A204.1 (cell line): Measurements from ENCODE around the gene JAKMIP1.

Source experiments
- FAIRE-seq: peaks from 2 replicates; lab custom pipeline; 2012; peaks lifted over from hg19 to GRCh38; lab: Jason Lieb, UNC

The JAKMIP1 gene

DNA sequence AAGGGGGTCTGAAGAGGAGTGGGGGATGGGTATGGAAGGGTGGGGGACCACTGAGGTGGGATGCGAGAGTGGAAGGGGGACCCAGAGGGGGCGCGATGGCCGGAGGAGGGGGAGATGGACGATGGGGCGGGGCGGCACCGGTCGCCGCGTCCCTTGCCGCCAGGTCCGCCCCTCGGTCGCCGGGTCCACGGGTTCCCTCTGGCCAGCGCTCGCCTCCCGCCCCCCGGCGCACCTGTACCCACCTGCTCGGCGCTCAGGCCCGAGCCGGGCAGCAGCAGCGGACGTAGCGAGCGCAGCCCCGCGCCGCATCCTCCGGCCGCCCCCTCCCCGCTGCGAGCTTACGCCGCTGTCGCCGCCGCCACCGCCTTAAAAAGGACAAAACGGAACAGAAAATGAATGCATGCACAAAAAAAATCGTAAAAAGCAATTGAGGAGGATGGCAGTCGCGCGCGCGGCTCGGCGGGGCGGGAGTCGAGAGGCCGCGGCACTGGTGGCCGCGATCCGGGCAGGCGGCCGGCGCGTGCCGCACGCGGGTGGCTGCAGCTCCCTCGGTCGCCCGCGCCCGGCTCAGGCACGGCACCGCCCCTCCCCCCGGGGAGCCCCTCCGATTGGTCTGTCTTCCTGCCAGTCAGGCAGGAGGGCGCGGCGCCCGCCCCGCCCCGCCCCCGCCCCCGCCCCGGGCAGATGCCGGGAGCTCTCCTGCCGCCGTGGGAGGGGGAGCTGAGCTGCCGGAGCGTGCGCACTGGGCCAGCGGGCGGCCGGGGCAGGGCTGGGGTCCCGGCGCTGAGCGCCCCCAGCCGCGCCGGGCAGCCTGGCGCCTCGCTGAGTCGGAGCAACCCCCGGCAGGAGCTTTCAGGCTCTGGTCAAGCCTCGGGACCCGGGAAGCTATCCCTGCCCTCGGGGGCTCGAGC lies at the start of gene JAKMIP1:
TSS of gene JAKMIP1 (minus strand) at position 539 of the 911 bp plus-strand sequence. CDS start 87,699 bp downstream, outside the sequence.
- no peak for FAIRE-seq

DNA sequence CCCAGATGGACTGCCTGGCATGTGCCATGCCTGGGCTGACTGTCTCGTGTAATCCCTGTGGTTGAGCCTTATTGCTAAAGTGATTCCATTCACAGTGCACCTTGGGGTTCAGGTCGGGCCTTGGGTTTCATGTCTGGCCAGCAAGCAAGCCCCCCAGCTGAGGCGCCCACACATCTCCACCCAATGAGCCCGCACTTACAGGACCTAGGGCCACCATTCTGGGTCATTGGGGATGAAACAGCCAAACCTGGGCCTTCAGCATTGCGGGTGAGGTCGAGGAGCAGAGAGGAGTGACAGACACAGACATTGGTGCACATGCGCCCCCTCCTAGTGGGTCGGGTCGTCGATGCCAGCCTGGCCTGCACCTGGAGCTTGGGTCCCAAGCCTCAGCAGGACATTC lies 48.0 kb upstream of the JAKMIP1 start:
- no peak for FAIRE-seq

DNA sequence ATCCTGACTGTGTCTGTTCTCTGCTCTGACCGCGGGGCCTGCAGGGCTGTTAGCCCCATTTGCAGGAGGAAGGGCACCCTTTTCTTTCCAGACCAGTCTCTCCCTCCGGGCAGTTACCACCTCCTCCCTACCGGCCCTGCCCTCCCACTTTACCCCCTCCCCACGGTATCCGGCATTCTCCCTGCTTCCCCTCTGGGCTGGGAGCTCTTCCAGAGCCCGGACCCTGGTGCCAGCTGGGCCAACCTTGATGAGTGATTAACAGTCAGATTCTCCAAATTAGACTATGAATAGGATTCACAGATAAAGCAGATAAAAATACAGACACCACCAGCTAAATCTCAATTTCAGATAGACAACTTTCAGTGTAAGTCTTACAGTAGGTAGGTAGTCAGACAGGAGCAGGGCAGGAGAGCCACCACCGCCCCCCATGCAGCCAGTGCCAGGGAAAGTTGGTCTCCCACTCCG lies 45.9 kb upstream of the JAKMIP1 start:
- FAIRE-seq = no peak

DNA sequence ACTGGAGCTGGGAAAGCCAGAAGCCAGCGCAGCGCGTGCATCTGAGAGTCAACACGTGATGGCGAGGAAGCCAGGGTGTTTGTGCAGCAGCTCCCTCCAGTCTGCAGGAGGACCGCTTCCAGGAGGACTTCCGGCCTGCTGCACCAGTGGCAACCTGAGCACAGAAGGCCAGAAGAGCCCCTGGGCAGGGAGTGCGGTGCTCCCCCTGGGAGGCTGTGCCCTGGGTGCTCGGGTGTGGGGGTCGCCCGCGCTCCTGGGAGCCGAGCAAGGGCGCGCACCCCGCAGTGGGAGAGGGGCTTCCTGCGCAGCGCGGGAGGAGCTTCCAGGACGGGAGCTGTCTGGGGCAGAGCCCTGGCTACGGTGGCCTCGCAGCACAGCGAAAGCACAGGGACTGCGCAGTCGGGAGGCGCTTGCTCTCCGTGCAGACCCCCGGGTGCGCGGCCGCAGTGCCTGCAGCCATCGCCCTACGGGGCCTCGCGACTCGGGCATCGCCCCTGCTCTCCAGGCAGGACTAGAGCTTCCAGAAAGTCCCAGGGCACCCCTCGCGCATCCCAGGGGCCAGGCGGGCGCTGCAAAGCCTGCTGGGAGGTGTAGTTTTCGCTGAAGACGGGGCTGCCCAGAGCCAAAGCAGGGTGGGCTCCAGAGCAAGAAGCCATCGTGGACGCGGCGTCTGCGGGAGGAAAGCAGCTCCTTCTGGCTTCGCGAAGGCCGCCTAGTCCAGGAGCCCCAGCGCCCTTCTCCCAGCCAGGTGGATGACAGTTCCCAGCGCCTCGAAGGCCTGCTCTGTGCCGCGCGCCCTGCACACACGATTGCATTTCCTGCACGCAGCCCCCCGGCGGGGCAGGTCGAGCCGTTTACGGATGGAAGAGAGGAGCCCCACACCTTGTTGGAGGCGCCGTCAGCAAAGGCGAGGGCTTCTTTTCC lies 45.2 kb upstream of the JAKMIP1 start:
- FAIRE-seq = no peak

DNA sequence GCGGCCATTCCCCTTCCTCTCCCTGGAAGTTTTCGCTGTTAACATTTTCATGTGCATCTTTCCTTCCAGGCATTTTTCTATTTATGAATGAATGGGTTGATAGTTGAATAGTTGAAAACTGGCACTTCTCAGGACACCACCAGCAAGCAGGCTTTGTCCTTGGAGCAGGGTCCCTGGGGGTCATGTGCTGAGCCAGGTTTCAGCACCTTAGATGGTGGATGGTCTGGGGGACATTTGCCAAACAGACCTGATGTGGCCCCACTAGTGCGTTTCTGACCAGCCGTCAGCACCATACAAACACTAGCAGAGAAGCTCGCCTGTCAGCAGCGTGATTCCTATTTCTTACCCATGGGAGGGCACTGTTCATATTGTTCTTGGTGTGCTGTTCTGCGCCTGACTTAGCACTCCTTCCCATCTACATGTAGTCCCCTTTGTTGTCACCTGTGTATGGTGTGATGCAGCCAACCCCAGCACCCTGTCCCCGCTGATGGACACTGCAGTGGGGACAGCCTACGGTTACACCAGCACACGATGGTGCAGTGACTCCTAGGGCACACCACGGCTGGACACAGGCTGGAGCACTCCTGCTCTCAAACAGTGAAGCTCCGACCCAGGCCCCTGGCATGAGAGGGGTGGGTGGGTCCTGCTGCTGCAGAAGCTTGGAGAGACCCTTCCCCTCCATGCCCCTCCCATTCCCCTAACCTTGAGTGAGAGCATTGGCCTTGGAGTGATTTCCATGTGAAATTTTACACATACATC lies 42.1 kb upstream of the JAKMIP1 start:
- FAIRE-seq = no peak

DNA sequence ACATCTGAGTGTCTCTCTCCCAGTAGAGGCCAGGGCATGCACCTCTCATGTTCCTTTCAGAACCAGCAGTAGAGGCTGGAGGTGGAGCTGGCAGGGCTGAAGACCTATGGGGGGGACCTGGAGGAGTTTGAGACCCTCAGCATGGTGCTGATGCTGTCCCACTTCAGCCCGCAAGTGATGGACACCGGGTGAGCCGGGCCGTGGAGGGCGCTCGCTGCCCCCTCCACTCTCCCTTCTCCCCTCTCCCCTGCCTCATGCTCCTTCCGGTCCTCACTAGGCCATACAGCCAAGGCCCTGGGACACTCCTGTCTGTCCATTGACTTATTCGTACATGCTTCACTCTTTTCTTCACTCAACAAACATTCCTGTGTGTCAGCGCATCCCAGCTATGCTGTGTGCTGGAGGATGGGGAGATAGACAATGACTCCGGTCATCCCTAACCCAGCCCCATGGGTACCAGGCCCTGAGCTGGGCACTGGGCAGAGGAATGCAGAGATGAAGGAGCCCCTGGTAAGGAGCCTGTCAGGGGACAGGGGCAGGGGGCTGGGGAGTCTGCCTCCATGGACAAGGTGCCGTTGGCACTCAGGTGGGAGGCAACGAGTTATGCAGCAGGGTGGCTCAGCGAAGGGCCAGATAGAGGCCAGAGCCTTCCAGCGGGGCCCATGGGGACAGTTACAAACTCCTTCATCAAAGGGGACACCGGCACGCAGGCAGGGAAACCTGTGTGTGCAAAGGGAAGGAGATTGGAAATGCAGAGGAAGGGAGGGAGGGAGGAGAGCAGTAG lies 40.9 kb upstream of the JAKMIP1 start:
- no peak for FAIRE-seq

DNA sequence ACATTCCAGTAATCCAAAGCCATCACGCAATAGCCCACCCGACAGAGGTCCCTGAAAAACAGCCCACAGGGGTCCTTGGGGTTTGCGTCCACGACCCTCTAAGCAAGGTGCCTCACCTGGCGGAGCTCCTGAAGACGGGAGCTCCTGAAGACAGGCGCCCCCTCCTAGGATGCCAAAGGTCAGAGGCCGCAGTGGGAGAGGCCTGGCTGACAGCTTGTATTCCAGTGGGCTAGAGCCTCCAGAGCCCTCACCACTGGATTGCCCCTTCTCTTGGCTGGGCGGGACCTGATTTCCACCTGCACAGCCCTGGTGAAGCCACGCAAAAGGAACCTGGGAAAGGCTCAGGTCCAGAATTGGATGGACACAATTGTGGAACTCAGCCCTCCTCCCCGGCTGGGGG lies 39.6 kb upstream of the JAKMIP1 start:
- no peak for FAIRE-seq

DNA sequence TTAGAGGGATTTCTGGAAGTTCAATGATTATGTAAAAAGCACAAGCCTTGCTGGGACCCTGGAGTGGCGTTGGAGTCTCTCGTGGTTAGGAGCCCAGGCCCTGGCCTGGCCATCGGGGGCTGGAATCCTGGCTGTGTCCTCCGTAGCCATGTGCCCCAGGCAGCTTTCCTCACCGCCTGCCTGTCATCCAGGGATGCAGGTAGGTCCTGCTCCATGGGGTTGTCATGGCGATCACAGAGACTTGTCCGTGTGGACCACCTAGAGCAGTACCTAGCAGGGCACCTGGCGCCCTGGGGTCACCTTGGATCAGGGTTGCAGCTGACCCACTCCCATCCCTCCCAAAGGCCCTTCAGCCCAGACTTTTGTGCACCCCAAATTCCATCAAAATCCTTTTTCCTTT lies 39.1 kb upstream of the JAKMIP1 start:
- no peak for FAIRE-seq

DNA sequence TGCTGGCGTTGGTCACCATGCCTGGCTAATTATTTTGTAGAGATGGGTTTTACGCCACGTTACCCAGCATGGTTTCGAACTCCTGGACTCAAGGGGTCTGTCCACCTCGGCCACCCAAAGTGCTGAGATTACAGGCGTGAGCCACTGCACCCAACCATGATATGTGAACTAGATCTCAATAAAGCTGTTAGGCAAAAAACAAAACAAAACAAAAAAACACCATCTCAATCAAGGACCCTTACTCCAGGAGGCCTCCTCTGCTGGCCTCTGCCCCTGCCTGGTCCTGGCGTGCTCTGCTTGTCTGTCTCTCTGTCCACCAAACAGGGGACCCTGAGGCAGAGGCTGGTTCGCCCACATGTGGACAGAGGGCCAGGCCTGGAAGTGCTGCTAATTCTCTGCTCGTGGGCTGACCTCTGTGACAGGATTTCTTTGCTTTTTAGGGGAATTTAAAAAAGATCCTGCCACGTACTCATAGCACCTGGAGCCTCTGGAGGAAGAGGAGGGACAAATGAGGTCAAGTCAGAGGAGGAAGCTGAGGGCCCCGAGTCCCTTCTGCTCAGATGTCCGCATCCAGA lies 36.6 kb upstream of the JAKMIP1 start:
- FAIRE-seq = no peak

DNA sequence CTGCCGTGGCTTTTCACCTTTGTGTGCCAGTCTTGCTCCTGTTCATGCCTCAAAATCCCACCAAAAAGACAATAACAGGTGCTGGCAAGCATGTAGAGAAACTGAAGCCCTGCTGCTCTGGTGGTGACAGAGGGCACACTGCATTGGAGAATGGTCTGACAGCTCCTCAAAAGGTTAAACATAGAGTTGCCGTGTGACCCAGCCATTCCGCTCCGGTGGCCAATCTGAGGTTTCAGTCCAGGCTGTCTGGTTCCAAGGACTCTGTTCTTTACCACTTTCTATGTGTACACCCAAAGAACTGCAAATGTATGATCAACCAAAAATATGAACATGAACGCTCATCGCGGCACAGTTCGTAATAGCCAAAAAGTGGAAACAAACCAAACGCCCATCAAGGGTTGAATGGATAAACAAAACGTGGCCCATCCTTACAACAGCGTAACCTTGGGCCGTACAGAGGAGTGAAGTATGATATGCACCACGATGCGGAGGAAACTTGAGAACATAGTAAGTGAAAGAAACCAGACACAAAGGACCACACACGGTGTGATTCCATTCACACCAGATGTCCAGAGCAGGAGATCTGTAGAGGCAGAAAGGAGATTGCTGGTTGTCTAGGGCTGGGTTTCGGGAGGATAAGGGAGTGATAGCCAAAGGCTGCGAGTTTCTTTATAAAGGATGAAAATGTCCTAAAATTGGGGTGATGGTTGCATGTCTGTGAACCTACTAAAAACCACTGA lies 35.7 kb upstream of the JAKMIP1 start:
- no peak for FAIRE-seq

DNA sequence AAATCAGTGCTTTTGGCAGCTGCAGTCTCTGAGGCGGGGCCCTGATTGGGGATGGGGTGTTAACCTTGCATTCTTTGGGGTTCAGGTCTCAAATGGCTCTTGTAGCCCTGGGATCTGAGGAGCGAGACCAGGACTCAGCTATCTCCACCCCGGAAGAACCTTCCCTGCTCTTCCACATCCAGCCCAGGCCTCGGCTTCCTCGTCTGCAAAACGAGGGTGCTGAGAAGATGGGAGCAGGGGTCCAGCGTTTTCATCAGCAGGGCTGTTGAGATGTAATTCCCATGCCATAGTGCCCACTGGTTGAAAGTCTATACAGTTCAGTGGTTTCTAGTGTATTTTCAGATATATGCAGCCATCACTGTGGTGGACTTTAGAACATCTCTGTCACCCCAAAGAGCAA lies 34.7 kb upstream of the JAKMIP1 start:
- no peak for FAIRE-seq

DNA sequence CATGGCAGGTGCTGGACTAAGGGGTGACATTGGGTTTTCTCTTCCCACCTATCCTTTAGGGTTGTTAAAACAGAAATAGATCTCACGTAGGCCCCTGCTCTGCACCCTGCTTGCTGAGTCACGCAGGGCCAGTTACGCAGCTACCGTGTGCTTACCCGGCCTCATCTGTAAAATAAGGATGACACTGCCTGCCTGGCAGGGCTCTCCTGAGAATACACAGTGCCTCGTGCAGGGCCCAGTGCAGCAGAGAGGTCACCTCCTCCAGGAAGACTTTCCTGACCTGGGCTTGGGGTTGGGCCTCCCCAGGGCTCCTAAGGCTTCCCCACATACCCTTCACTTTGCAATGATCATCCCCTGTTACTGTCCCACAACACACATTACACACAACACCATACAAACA lies 33.6 kb upstream of the JAKMIP1 start:
- FAIRE-seq = no peak

DNA sequence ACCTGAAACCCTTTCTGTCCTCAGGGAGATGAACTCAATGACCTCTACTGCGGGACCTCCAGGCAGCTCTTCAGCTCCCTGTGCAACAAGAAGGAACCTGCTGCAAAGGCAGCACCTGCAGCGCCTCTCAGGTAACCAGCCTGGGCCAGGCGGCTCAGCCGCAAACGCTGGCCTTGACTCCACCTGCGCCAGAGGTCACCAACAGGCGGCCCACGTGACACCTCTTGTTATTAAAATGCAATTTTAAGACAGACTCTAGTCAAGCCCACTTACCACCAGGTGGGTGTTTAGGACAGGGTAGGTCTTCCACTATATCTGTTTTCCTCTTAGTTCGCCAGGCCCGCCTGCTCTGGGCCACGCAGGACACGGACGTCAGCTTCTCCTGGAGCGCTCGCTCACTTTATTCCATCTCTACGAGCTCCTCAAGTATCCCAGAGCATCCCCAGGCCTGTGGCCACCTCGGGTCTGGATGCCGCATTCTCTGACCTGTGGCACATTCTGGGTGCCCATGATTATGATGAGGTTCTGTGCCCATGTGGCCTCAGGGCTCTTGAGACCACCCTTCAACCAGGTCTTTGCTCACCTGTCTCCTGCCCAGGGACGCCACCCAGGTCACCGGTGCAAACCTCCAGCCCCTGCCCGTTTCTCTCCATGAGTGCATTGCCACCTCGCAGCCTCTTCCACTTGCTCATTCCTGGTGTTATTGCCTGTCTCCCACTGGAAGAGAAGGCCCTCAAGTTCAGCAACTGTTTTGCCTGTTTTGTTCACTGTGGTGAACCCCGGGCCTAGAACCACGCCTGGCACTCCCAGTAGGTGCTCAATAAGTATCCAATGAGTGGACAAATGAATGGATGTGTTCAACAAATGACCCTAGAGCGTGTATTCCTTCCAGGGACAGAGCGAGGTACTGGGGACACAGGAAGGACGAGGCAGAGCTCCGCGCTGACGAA lies 32.8 kb upstream of the JAKMIP1 start:
- FAIRE-seq = no peak

DNA sequence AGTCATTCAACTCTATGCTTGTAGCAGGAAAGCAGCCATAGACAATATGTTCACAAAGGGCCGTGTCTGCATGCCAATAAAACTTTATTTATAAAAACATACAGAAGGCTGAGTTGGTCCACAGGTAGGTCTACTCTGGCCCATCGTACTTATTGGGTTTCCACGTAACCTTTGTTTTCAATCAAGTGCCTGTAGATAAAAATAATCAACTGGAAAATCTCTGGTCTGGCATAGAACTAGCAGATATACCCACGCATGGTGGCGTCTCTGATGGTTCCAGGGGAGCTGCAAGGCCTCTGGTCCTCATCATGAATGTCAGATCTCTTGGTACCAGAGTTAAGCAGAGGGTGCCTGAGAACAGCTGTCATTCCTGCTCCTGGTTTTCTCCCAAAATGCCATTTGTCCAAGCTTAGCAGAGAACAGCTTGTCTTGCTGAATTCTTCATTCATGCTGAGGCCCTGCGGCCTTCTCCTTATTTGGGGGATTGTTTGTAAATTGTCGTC lies 31.4 kb upstream of the JAKMIP1 start:
- no peak for FAIRE-seq

DNA sequence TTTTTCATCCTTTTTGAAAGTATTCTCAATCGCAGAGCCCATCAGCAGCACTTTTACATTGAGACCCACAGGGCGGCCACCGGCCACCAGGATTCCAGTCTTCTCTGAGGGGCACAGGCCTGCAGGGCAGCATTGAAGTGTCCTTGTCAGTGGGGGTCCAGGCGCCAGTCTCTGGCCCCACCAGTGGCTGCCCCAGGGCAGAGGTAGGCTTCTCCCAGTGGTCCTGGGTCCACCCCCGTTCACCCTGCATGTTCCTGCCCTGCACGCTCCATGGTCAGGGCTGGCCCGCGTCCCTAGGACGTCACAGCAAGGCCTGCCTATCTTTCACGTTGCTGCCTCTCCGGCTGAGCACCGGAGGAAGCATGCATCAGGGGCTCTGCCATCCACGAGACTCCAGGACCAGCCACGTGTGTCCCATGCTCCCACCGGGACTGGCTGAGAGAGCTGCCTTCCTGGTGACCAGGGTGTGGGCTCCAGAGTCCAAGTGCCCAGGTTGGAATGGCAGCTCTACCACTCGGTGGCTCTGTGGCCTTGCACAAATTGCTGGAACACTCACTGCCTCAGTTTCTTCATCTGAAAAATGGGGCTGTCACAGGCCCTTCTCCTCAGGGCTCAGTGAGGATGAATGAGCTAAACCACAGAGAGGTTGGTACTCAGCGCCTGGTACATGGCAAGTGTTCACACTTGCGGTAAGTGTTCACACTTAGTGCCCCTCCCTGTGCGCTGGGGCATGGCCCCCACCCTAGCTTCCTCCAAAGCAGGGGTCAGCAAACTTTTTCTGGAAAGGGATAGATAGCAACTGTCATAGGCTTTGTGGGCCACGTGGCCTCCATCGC lies 30.7 kb upstream of the JAKMIP1 start:
- no peak for FAIRE-seq

DNA sequence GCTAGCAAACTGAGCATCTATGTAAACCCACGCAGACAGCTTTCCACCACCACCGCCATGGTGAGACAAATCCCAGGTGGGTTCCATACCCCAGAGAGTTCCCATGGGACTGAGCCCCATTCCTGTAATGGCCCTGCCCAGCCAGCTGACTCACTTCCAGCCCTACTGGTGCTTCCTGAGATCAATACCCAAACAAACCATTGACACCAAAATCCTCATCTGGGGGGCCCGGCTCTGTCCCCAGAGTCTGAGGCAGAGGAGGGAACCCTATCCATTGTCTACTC lies 30.1 kb upstream of the JAKMIP1 start:
- FAIRE-seq = no peak

DNA sequence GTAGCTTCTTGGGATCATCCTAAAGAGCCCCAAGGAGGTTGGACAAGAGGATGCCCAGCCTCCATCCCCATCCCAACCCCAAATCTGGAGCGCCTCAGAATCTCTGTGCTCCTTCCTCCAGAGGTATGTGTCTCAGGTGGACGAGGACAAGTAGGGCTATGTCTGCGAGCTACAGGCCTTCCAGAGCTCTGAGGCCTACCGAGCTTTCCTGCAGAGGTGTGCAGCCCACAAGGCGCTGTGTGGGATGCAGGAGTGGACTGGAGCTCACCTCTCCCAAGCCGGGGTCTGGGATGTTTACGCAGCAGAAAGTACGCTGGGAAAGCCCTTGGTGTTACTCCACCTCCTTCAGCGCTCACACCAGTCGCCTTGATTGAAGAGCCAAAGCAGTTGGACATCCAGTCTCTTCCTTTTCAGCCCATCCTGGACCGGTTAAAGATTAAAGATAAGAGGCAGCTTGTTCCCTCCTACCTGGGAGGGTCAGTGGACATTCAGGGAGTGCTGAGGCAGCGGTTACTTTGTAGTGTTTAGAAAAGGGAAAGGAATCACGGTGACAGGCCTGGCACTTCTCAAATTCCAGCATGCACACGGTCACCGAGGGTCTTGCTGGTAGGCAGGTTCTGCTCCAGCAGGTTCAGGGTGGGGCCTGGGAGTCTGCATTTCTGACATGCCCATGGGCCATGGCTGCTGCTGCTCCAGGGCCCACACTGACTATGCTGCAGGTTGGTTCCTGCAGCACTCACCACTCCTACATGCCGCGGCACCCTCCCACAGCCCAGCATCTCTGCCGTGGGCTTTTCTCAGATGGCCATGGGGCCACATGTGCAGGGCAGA lies 29.5 kb upstream of the JAKMIP1 start:
- no peak for FAIRE-seq
